ENCODE measurements around the gene STARD13. TPM values are rescaled to one million over a fixed set of nuclear protein-coding genes. Genes with fewer than 3 reads are reported as not detected.

Gene STARD13
- total RNA-seq, 2 donors from 2014 or later, result 0.50 TPM; not detected in 1

DNA sequence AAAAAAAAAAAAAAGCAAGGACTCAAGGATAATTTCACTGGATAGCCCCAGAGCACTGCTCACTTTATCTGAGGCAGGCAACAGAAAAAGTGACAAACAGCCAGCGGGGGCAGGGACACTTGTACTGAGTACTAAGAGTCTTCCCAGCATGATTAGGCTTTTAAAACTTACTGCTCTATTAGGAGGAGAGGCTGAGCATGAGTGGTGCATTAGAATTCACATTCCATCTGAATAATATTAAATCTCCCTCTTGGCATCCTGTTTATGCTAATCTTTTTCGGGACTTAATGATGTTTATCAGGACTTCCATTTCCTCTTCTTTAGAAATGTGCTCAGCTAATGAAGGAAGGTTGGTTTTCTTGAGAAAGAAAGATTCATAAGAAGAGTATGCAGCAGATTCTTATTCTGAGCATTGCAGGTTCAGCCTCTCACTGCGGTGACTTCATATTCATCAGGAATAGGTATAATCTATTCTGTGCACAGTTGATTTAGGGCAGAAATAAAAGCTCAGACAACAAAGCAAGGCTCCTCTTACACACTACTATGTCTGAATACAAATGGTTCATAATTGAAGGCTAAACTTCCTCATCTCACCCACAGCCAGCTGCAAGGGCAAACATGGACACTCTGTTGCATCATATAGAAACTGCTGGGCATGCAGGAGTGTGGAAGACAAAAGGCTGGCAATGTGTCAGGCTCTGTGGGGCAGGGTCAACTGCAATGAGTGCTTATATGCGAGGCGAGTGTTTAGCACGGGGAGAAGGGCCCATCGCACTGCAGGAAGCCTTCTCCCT is 162.3 kb downstream of the STARD13 start:
- H3K27ac Mint-ChIP-seq, result no peak overlapping the region
- ATAC-seq (no peak), DNase-seq (ENCODE audit: low spot score) (no peak)
- H3K27me3 Mint-ChIP-seq, result peaks cover 0 to 10% of the 10 kb centered on the region in 2 donors
- H3K36me3 Mint-ChIP-seq, result no peaks in the 10 kb centered on the region
- H3K4me3 Mint-ChIP-seq, result no peak overlapping the region
- no peaks in the 10 kb centered on the region for H3K9me3 Mint-ChIP-seq
- H3K4me1 Mint-ChIP-seq (ENCODE audit: low read depth in 2 of 2), result no peaks in the 10 kb centered on the region

DNA sequence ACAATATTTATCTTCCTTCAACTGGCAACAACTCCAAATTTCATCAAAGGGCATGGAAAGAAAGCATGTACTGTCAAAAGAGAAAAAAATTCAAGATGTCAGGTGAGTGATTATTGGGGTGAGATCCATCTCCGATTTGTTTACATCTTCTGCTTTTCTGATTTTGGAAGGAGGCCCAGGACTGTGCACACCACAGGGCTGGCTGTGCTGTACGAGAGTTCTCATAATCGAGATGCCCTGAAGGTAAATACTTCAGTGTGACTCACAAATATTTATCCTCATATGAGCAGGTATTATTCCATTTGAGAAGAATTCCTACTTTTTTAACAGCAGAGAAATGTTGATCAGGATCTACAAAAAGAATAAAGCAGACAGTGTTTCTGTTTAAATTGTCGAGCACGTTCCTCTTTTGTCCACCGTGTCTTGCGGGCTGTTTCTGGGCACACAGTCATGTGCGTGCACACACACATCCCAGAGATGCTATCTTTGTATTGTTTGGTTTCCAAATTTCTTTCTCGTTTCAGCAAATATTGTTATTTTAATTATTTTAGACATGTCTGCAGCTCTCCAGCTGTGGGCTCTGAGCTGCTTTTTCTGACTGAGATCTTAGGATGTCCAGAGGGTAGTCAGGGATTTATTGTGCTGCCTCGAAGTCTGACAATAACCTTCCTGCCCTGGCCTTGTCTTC is 165.6 kb downstream of the STARD13 start:
- Mint-ChIP-seq H3K9me3 (no peaks in the 10 kb centered on the region), H3K4me1 (ENCODE audit: low read depth in 2 of 2) (no peaks in the 10 kb centered on the region), H3K27me3 (peaks cover 0 to 7% of the 10 kb centered on the region in 2 donors), H3K36me3 (no peaks in the 10 kb centered on the region), H3K27ac (no peak overlapping the region), H3K4me3 (no peak overlapping the region)
- DNase-seq (ENCODE audit: low spot score) (no peak), ATAC-seq (no peak)

DNA sequence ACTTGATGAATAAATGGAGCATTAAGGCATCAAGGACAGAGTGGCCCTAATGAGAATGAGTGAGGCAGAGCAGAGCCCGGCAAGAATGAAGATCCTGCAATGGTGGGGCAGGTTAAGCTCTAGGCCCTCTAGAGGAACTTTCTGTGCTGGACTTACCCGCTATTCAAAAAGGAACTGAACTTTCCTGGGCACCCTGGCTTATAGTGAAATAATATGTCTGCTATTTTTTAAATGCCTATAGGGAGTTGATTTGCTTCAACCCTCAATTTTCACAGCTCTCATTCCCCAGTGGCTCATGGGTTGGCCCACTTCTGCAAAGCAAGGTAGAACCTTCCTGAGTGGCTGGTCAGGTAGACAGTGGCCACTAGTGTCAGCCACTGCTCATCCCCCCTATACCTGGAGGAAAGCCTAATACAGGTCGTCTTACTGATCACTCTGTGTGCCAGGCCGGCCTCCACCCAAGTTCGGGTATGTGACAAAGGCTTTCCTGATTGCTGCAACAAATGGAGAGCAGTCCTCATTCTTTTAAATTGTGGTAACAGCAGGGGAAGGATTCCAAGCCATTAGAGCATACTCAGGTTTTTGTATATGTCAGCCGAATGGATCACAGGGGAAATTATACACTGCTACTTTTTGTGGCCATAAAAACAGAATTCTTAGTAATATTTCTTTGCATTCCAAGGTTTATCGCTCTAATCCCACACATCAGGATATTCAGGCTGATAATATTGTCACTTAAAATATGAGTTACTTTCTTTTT is 166.4 kb downstream of the STARD13 start:
- Mint-ChIP-seq H3K36me3 (no peaks in the 10 kb centered on the region), H3K27me3 (peaks cover 0 to 7% of the 10 kb centered on the region in 2 donors), H3K4me3 (no peak overlapping the region), H3K4me1 (ENCODE audit: low read depth in 2 of 2) (no peaks in the 10 kb centered on the region), H3K27ac (no peak overlapping the region), H3K9me3 (no peaks in the 10 kb centered on the region)
- ATAC-seq (no peak), DNase-seq (ENCODE audit: low spot score) (no peak)

DNA sequence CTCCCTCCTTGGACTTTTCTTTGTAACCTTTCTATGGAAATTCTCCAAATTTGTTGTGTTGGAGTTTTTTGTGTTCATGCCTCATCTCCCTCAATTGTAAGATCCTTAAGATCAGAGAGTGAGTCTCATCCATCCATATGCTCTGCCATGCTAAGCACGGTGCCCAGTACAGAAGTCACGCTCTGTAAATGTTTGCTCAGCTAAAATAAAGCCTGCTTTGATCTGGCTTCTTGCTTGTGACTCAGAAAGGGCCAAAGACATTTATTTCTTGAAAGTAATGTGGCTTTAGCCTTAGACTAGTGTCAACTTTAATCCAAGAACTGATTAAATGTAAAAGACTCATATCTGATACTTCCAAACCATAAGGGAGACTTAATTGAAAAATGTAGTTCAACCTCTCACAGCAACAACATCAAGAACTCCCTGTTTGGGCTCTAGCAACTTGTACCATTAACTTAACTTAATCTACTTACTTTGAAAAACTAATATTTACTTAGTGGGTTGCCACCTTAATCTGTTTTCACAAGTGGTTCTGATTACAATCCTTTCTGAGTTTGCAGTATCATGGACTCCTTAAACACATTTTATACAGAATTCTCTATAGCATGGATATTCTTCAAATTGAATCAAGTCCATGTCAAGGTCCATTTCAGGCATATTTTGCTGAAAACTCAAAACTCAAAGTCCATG is 169.1 kb downstream of the STARD13 start:
- no peaks in the 10 kb centered on the region for H3K4me1 Mint-ChIP-seq (ENCODE audit: low read depth in 2 of 2)
- no peak for ATAC-seq
- no peak overlapping the region for H3K27ac Mint-ChIP-seq
- peaks cover 0 to 15% of the 10 kb centered on the region in 2 donors for H3K27me3 Mint-ChIP-seq
- no peaks in the 10 kb centered on the region for H3K36me3 Mint-ChIP-seq
- H3K9me3 Mint-ChIP-seq, result no peaks in the 10 kb centered on the region
- H3K4me3 Mint-ChIP-seq, result no peak overlapping the region
- no peak for DNase-seq (ENCODE audit: low spot score)

DNA sequence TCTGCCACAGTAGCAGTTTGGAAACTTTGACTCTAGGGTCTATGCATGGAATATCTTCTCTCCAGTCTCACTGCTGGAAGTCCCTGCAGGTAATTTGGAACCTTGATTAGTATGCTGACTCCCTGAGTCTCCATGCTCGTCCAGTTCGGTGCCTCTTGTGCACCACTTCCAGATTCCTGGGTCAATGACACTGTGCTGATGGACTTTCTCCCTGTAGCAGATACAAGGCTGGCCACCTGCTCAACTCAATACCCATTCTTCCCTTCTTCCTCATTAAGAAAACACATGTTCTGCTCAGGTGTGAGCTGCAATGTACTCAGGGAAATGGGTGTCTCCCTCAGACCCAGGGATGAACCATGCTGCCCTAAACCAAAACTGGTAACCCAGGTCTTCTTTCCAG is 170.3 kb downstream of the STARD13 start:
- no peaks in the 10 kb centered on the region for H3K9me3 Mint-ChIP-seq
- no peak overlapping the region for H3K4me3 Mint-ChIP-seq
- DNase-seq (ENCODE audit: low spot score), result no peak
- no peaks in the 10 kb centered on the region for H3K36me3 Mint-ChIP-seq
- no peak overlapping the region for H3K27ac Mint-ChIP-seq
- ATAC-seq, result no peak
- H3K27me3 Mint-ChIP-seq, result peaks cover 0 to 15% of the 10 kb centered on the region in 2 donors
- no peaks in the 10 kb centered on the region for H3K4me1 Mint-ChIP-seq (ENCODE audit: low read depth in 2 of 2)

DNA sequence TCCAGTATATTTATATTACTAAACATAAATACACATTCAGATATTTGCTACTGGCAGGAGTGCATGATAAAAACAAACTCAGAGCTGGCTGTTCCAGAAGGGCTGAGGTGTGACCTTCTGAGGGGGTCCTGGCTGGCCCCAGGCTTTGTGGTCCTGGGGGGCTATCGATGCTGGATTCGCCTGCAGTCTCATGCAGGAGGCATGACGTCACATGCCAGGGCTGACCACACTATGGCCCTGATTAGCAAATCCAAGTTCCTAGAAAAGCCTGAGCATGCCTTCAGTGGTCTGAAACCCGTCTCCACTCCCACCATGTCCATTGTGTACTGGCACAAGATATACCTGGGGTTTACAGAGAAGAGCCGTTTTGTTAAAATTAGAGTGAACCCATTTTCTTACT is 171.4 kb downstream of the STARD13 start:
- no peaks in the 10 kb centered on the region for H3K4me1 Mint-ChIP-seq (ENCODE audit: low read depth in 2 of 2)
- no peaks in the 10 kb centered on the region for H3K9me3 Mint-ChIP-seq

DNA sequence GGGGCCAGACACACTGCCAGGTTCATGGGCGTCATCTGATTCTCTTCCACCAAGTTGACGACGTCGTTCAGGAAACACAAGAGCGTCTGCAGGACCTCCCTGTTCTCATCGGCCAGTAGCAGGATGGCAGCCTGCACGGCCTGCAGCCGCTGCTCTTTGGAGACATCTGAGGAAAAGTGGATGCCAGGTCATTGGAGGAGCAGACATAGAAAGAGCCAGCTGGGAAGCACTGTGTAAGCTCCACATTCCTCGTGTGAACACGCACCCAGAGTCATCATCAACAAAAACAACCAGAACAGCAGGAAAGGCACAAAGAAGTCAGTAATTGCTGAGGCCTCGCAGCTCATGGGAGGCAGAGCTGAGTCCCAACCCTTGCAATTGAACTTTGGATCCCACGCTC is 172.8 kb downstream of the STARD13 start:
- Mint-ChIP-seq H3K4me1 (ENCODE audit: low read depth in 2 of 2) (no peaks in the 10 kb centered on the region), H3K4me3 (no peak overlapping the region), H3K27ac (no peak overlapping the region), H3K27me3 (peaks cover 0 to 15% of the 10 kb centered on the region in 2 donors), H3K9me3 (no peaks in the 10 kb centered on the region), H3K36me3 (no peaks in the 10 kb centered on the region)
- ATAC-seq (no peak), DNase-seq (ENCODE audit: low spot score) (no peak)

More for the DNA sequence above, 171.4 kb downstream of the STARD13 start:
- Mint-ChIP-seq H3K4me3 (no peak overlapping the region), H3K27ac (no peak overlapping the region), H3K36me3 (no peaks in the 10 kb centered on the region), H3K27me3 (peaks cover 0 to 15% of the 10 kb centered on the region in 2 donors)
- ATAC-seq (no peak), DNase-seq (ENCODE audit: low spot score) (no peak)

DNA sequence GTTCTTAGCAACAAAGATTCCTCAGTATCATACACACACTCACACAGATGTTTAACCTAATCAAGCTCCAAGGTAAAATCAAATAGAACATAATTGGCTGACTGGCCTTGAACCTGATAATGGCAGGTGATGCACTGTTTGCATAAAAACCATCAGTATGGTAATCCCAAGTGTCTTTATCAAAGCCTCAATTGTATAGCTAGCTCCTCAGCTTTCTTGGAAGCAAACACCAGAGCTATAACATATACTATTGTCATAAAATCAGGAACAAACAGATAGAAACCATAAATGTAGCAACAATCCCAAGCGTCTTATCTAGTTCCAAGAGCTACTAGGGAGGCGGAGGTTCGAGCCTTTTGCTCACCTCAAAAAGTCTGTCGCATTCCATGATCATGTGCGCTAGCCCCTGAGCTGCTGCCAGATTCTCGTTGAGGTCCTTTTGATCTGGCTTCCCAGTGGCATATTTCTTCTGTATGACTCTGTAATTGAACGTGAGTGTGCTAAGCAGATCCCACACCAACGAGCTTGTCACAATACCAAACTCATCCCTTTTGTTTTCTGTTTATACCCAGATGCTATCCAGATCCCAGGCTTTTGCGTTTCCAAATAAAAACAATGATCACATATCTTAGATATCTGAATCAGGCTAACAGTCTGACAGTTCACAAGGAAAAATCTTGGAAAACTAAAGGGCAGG is 174.0 kb downstream of the STARD13 start:
- no peak overlapping the region for H3K27ac Mint-ChIP-seq
- no peak for DNase-seq (ENCODE audit: low spot score)
- ATAC-seq, result no peak
- H3K27me3 Mint-ChIP-seq, result peaks cover 0 to 15% of the 10 kb centered on the region in 2 donors
- H3K4me3 Mint-ChIP-seq, result no peak overlapping the region
- H3K9me3 Mint-ChIP-seq, result no peaks in the 10 kb centered on the region
- H3K36me3 Mint-ChIP-seq, result no peaks in the 10 kb centered on the region
- no peaks in the 10 kb centered on the region for H3K4me1 Mint-ChIP-seq (ENCODE audit: low read depth in 2 of 2)

DNA sequence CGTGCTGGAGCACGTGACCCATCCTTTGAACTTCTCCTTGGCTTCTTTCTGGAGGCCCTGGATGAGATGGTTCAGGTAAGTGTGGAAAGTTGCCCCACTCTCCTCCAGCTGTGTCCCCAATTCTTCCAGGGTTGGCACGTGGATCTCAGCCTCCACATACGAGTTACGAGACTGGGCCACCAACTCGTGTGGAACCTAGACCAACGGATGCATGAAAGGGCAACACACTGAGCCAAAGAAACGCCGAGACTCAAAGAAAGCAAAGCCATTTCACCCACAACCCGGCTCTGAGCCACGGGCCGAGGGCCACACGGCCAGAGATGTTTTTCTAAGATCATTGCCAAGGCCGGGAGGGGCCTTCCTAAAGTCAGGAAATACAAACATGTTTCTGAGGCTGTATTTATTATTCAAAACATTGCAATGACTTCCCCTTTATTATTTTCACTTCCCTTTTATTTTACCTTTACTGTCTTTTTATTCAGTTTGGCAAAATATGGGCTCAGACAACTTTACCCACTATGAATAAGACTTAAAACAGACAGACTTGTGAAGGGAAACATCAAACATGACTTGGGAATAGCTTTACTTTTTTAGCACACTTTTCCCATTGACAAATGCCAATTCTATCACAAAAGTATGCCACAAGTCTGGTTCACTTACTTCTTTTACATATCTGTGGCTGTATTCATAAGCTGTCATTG is 174.7 kb downstream of the STARD13 start:
- Mint-ChIP-seq H3K27ac (no peak overlapping the region), H3K36me3 (no peaks in the 10 kb centered on the region), H3K27me3 (peaks cover 3 to 8% of the 10 kb centered on the region in 2 donors), H3K4me1 (ENCODE audit: low read depth in 2 of 2) (no peaks in the 10 kb centered on the region), H3K4me3 (no peak overlapping the region), H3K9me3 (no peaks in the 10 kb centered on the region)
- DNase-seq (ENCODE audit: low spot score) (no peak), ATAC-seq (no peak)

DNA sequence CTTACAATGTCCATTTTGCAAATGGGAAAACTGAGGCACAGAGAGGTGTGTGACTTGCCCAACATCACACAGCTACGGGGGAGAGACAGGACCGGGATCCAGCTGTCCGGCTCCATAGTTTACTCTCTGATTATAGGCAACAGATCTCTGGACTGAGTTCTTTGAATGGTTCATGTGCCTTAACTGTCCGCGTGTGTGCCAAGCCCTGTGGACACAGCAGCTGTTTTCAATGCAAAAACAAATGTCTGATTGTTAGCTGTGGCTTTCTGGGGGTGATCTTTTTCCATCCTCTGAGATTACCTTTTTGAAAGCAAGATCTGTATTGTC is 175.2 kb downstream of the STARD13 start:
- H3K4me1 Mint-ChIP-seq (ENCODE audit: low read depth in 2 of 2), result no peaks in the 10 kb centered on the region
- no peak overlapping the region for H3K4me3 Mint-ChIP-seq
- H3K9me3 Mint-ChIP-seq, result no peaks in the 10 kb centered on the region
- H3K27ac Mint-ChIP-seq, result no peak overlapping the region
- peaks cover 3 to 7% of the 10 kb centered on the region in 2 donors for H3K27me3 Mint-ChIP-seq
- DNase-seq (ENCODE audit: low spot score) (no peak), ATAC-seq (no peak)
- no peaks in the 10 kb centered on the region for H3K36me3 Mint-ChIP-seq

DNA sequence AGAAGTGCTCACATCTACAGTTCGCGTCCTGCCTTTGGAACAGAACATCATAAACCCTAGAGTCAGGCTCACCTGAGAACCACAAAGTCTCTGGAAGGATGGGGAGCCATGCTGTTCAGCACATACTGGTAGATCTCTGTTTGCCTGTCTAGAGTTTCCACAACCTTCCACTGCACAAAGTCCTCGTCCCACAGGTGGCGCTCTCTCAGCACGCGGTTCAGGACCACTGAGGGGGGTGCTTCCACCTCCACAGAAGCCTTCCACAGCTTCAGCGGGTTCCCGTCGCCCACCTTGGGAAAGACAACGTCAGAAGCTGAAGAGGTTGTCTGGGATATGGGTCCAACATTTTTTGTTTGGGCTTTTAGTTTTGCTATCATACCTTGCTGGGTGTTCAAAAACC is 175.8 kb downstream of the STARD13 start:
- H3K4me3 Mint-ChIP-seq, result no peak overlapping the region
- peaks cover 3 to 7% of the 10 kb centered on the region in 2 donors for H3K27me3 Mint-ChIP-seq
- no peak overlapping the region for H3K27ac Mint-ChIP-seq
- DNase-seq (ENCODE audit: low spot score) (no peak), ATAC-seq (no peak)
- no peaks in the 10 kb centered on the region for H3K36me3 Mint-ChIP-seq
- no peaks in the 10 kb centered on the region for H3K9me3 Mint-ChIP-seq
- no peaks in the 10 kb centered on the region for H3K4me1 Mint-ChIP-seq (ENCODE audit: low read depth in 2 of 2)

DNA sequence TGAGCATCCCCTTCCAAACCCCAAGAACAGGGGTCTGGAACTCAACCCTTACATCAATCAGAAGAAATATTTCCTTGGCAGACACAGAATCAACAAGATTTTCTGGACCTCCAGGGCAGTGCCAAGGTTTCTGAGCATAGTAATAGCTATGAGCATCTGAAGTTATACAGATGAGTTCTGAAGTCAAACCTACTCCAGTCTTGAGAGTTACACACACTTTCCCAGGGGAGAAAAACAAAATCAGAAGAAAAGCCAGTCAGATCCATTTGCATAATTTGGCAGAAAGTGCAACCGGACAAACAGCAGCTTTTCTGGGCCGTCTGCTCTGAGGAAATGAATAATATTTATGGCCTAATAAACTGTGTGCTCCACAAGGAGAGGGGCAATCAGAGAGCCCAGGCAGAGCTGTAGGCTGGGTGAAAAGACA is 176.3 kb downstream of the STARD13 start:
- H3K27ac Mint-ChIP-seq, result no peak overlapping the region
- no peaks in the 10 kb centered on the region for H3K9me3 Mint-ChIP-seq
- peaks cover 3 to 7% of the 10 kb centered on the region in 2 donors for H3K27me3 Mint-ChIP-seq
- no peaks in the 10 kb centered on the region for H3K4me1 Mint-ChIP-seq (ENCODE audit: low read depth in 2 of 2)
- no peak for DNase-seq (ENCODE audit: low spot score)
- no peak overlapping the region for H3K4me3 Mint-ChIP-seq
- H3K36me3 Mint-ChIP-seq, result no peaks in the 10 kb centered on the region
- ATAC-seq, result no peak

DNA sequence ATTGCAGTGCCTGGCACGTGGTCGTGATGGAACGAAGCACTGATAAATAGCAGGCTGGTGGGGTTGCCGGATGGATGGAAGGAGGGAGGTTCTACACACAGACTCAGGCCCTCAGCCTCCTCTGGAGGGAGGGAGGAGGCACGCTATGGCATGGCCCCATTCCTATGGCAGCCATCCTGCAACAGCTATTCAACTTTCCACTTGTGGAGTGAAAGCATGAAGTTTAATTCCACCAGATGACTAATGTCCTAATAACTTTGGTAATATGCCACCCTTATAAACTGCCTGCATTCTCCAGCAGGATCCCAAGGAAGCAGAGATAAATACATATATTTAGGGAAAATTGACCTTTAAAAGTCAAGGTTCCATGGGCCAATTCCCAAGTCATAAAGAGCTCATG is 176.9 kb downstream of the STARD13 start:
- Mint-ChIP-seq H3K27ac (no peak overlapping the region), H3K4me3 (no peak overlapping the region), H3K27me3 (peaks cover 3 to 7% of the 10 kb centered on the region in 2 donors), H3K9me3 (no peaks in the 10 kb centered on the region), H3K4me1 (ENCODE audit: low read depth in 2 of 2) (no peaks in the 10 kb centered on the region), H3K36me3 (no peaks in the 10 kb centered on the region)
- no peak for DNase-seq (ENCODE audit: low spot score)
- no peak for ATAC-seq
